ENCODE measurements around the gene PRUNE1.

GRCh38 chr1:150973258-150973835 is 34.9 kb upstream of the PRUNE1 start:
- no peak for TF ChIP-seq CTCF (IDR thresholded peaks at IDR 0.05 in 4 of 5, conservative IDR thresholded peaks at IDR 0.05 in 1 of 5)
- TF ChIP-seq POLR2A (IDR thresholded peaks at IDR 0.05) = no peak

Data from gastrocnemius medialis (tissue), 4 donors.